A673 (cell line): ENCODE data around the gene UNG. TPM values are rescaled to one million over a fixed set of nuclear protein-coding genes. Genes with fewer than 3 reads are reported as not detected.

Experiments
- BruUV-seq: library from RNA; stranded (reverse); fragments of 400-500 nt; replicated peaks from 2 replicates; lab custom pipeline; 2021; lab: Mats Ljungman, UMichigan
- CTCF ChIA-PET: fragments of 300-600 bp; sonication (Branson Sonifier 250); formaldehyde crosslinking; loops from one replicate; lab custom pipeline; 2022; ENCODE audit warnings: antibody characterized with exemption; lab: Charles Lee
- POLR2A ChIA-PET: fragments of 300-600 bp; sonication (Branson Sonifier 250); formaldehyde crosslinking; loops from one replicate; lab custom pipeline; 2022; ENCODE audit warnings: antibody characterized with exemption; ENCODE audit not compliant: low non-redundant PET; lab: Charles Lee
- DNase-seq: peaks from one replicate; pipeline ENCODE4 v3.0.0-alpha.2; 2015; ENCODE audit warnings: low spot score
- H3K27ac ChIP-seq: fragments of 200-600 bp; sonication (generic); 2 replicates; pipeline ENCODE4 v1.5.1; 2016; ENCODE audit warnings: mixed run types, low read depth, mild to moderate bottlenecking, mixed read lengths, antibody characterized with exemption, low read length; ENCODE audit not compliant: poor library complexity, severe bottlenecking
- H3K27me3 ChIP-seq: fragments of 200-600 bp; sonication (generic); replicated peaks from 2 replicates; pipeline ENCODE4 v1.6.1; 2017; ENCODE audit warnings: mixed run types, low read depth, mild to moderate bottlenecking, mixed read lengths, antibody characterized with exemption, low read length; ENCODE audit not compliant: insufficient read depth, poor library complexity
- H3K36me3 ChIP-seq: fragments of 200-600 bp; sonication (generic); 2 replicates; pipeline ENCODE4 v1.6.1; 2016; ENCODE audit warnings: mixed run types, mild to moderate bottlenecking, mixed read lengths, antibody characterized with exemption, low read length; ENCODE audit not compliant: insufficient read depth, poor library complexity, severe bottlenecking
- H3K4me1 ChIP-seq: fragments of 200-600 bp; sonication (generic); 2 replicates; pipeline ENCODE4 v1.6.1; 2017; ENCODE audit warnings: mixed run types, mild to moderate bottlenecking, mixed read lengths, antibody characterized with exemption, low read length; ENCODE audit not compliant: insufficient read depth, poor library complexity, severe bottlenecking
- H3K4me3 ChIP-seq: fragments of 200-600 bp; sonication (generic); 2 replicates; pipeline ENCODE4 v1.5.1; 2016; ENCODE audit warnings: low read depth, mixed run types, mild to moderate bottlenecking, mixed read lengths, low read length; ENCODE audit not compliant: poor library complexity, severe bottlenecking
- H3K9me3 ChIP-seq: fragments of 200-600 bp; sonication (generic); 2 replicates; pipeline ENCODE4 v1.6.1; 2016; ENCODE audit warnings: mixed run types, low read depth, mild to moderate bottlenecking, mixed read lengths, antibody characterized with exemption, low read length; ENCODE audit not compliant: poor library complexity, severe bottlenecking
- EZH2 ChIP-seq: fragments of 200-600 bp; sonication (generic); IDR thresholded peaks from 2 replicates; pipeline ENCODE4 v1.6.1; 2017; ENCODE audit warnings: borderline replicate concordance, low read depth, mild to moderate bottlenecking, mixed read lengths, antibody characterized with exemption, low read length; ENCODE audit not compliant: poor library complexity, severe bottlenecking
- intact Hi-C: fragments of 100-400 bp; cut with micrococcal nuclease; formaldehyde crosslinking; loops from one replicate; pipeline ENCODE4 v1.10.0; 2022; ENCODE audit not compliant: unreplicated experiment
- total RNA-seq: library from RNA; stranded (reverse); gene quantifications from 2 replicates; pipeline ENCODE4 v1.2.3, GENCODE V29; 2021
- TF ChIP-seq, protein P1 (sequence below): fragments of 300-800, 200-600 bp; sonication (generic); conservative IDR thresholded peaks from 2 replicates; pipeline ENCODE4 v1.5.1; 2017; ENCODE audit warnings: low read depth, mild to moderate bottlenecking, antibody characterized with exemption, low read length, moderate library complexity, mixed read lengths

UNG gene
- total RNA-seq, 1 experiment from 2014 or later: 58.5 TPM

DNA sequence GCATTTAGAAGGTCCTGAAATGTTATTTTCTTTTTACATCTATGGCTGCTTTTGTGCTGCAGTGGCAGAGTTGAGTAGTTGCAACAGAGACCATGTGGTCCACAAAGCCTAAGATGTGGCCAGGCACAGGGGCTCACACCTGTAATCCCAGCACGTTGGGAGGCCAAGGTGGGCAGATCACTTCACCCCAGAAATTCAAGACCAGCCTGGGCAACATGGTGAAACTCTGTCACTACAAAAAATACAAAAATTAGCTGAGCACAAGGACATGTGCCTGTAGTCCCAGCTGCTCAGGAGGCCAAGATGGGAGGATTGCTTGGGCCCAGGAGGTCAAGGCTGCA is 31.6 kb upstream of the UNG start:
- TF ChIP-seq, protein P1, sequence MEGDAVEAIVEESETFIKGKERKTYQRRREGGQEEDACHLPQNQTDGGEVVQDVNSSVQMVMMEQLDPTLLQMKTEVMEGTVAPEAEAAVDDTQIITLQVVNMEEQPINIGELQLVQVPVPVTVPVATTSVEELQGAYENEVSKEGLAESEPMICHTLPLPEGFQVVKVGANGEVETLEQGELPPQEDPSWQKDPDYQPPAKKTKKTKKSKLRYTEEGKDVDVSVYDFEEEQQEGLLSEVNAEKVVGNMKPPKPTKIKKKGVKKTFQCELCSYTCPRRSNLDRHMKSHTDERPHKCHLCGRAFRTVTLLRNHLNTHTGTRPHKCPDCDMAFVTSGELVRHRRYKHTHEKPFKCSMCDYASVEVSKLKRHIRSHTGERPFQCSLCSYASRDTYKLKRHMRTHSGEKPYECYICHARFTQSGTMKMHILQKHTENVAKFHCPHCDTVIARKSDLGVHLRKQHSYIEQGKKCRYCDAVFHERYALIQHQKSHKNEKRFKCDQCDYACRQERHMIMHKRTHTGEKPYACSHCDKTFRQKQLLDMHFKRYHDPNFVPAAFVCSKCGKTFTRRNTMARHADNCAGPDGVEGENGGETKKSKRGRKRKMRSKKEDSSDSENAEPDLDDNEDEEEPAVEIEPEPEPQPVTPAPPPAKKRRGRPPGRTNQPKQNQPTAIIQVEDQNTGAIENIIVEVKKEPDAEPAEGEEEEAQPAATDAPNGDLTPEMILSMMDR: no peak
- TF ChIP-seq EZH2: no peak
- Histone ChIP-seq H3K4me3 (no peak overlapping the region), H3K27me3 (no peaks in the 10 kb centered on the region), H3K9me3 (no peaks in the 10 kb centered on the region), H3K27ac (no peak overlapping the region), H3K4me1 (no peaks in the 10 kb centered on the region), H3K36me3 (no peaks in the 10 kb centered on the region)
- intact Hi-C loops: no loop called here
- POLR2A ChIA-PET: no interaction called here
- no TSS peak for BruUV-seq
- CTCF ChIA-PET: no interaction called here
- no peak for DNase-seq

DNA sequence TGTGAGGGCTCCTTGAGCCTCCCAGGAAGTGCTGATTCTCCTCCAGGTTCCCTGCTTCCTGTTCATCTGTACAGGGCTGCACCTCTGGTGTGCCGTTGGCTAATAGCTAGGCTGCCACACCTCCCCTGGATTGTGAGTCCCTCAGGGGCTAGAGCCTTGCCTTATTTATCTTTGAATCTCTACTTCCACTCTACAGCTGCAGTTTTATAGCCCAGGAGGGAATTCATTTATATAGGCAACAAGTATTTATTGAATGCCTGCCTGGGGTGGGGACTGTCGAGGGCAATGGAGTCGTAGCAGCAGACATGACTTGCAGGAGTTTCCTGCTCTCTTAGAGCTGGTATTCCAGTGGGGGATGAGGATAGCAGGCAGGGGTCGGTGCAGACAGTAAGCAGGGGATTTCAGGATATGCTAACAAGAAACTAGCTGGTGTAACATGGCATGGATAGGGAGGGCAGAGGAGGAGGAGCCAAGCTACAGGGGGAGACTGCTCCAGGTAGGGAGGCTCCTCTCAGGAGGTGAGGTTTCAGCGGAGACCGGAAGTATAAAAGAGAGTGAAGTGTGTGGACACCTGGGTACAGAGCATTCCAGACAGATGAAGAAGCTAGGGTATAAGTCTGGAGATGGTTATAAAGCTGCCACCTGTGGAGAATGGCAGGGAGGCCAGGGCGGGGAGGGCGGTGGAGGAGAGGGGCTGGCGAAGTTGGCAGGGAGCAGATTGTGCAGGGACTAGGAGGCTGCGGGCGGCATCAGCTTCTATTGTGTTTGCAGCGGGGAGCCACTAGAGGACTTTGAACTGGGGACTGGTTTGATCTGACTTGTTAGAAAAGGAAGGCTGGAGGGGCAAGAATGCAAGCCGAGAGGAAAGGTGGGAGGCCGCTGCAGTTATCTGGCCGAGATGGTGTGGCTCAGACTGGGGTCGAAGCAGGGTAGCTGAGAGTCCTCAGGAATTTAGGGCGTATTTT is 27.8 kb upstream of the UNG start:
- Histone ChIP-seq H3K27ac (no peak overlapping the region), H3K9me3 (no peaks in the 10 kb centered on the region), H3K4me3 (no peak overlapping the region), H3K27me3 (no peaks in the 10 kb centered on the region), H3K36me3 (peaks cover 1% of the 10 kb centered on the region), H3K4me1 (no peaks in the 10 kb centered on the region)
- no TSS peak for BruUV-seq
- CTCF ChIA-PET: no interaction called here
- POLR2A ChIA-PET: no interaction called here
- TF ChIP-seq EZH2: no peak
- TF ChIP-seq, protein P1: no peak
- intact Hi-C loops: no loop called here
- DNase-seq: peak; percentile 53

DNA sequence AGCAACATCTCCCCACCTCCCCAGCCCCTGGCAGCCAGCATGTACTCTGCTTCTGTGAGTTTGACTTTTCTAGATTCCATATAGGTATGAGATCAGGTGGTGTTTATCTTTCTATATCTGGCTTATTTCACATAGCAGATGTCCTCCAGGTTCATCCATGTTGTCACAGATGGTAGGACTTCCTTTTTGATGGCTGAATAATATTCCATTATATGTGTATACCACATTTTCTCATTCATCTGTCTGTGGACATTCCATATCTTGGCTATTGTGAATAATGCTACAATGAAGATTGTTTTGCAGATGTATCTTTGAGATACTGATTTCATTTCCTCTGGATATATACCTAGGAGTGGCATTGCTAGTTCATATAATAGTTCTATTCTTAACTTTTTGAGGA is 22.5 kb upstream of the UNG start:
- intact Hi-C loops: no loop called here

More for the DNA sequence above, 22.5 kb upstream of the UNG start:
- Histone ChIP-seq H3K27ac (no peak overlapping the region), H3K36me3 (peaks cover 6% of the 10 kb centered on the region), H3K4me3 (no peak overlapping the region), H3K4me1 (no peaks in the 10 kb centered on the region), H3K27me3 (no peaks in the 10 kb centered on the region), H3K9me3 (no peaks in the 10 kb centered on the region)
- CTCF ChIA-PET: no interaction called here
- no peak for DNase-seq
- POLR2A ChIA-PET: no interaction called here
- no peak for TF ChIP-seq EZH2
- TF ChIP-seq, protein P1: no peak
- no TSS peak for BruUV-seq
